ENCODE results near the gene PODXL2.

- TF ChIP-seq CTCF (IDR thresholded peaks at IDR 0.05) (no peak), POLR2A (IDR thresholded peaks at IDR 0.05) (no peak)
Measured at GRCh38 chr3:127595303-127595702, 33.7 kb upstream of the PODXL2 start.
